GM19025 (cell line): ENCODE data around the gene PTCH1.

Source experiments
- ATAC-seq: cut with Tn5 transposase; IDR thresholded peaks from one replicate; pipeline ENCODE4 v1.9.1; 2021; ENCODE audit warnings: mild to moderate bottlenecking, low read depth, moderate library complexity; ENCODE audit not compliant: unreplicated experiment

PTCH1 gene

GRCh38 chr9:95446259-95446658 lies 70.5 kb downstream of the PTCH1 start:
- ATAC-seq = no peak

GRCh38 chr9:95444160-95444559 lies 72.6 kb downstream of the PTCH1 start:
- no peak for ATAC-seq

- no peak for ATAC-seq
Observed at GRCh38 chr9:95443301-95443700, 73.5 kb downstream of the PTCH1 start.

GRCh38 chr9:95441081-95441480 lies 75.7 kb downstream of the PTCH1 start:
- no peak for ATAC-seq

- no peak for ATAC-seq
Observed at GRCh38 chr9:95440447-95440846, 76.3 kb downstream of the PTCH1 start.

GRCh38 chr9:95438561-95439357 lies 78.0 kb downstream of the PTCH1 start:
- ATAC-seq = no peak

GRCh38 chr9:95437559-95437958 lies 79.2 kb downstream of the PTCH1 start:
- no peak for ATAC-seq

- no peak for ATAC-seq
Observed at GRCh38 chr9:95436416-95436815, 80.4 kb downstream of the PTCH1 start.

GRCh38 chr9:95435074-95435728 lies 81.6 kb downstream of the PTCH1 start:
- no peak for ATAC-seq

GRCh38 chr9:95434116-95435073 lies 82.4 kb downstream of the PTCH1 start:
- ATAC-seq = no peak

- ATAC-seq = no peak
Observed at GRCh38 chr9:95433096-95433819, 83.5 kb downstream of the PTCH1 start.

GRCh38 chr9:95431286-95431685 lies 85.5 kb downstream of the PTCH1 start:
- ATAC-seq = no peak

- no peak for ATAC-seq
Observed at GRCh38 chr9:95429948-95430620, 86.7 kb downstream of the PTCH1 start.

GRCh38 chr9:95429096-95429495 lies 87.7 kb downstream of the PTCH1 start:
- no peak for ATAC-seq

GRCh38 chr9:95425910-95426551 lies 90.7 kb downstream of the PTCH1 start:
- ATAC-seq = no peak

- ATAC-seq = no peak
Observed at GRCh38 chr9:95422650-95423049, 94.1 kb downstream of the PTCH1 start.

- no peak for ATAC-seq
Observed at GRCh38 chr9:95420518-95420917, 96.3 kb downstream of the PTCH1 start.

GRCh38 chr9:95419444-95419843 lies 97.3 kb downstream of the PTCH1 start:
- ATAC-seq = no peak

GRCh38 chr9:95415158-95415557 lies 101.6 kb downstream of the PTCH1 start:
- ATAC-seq = no peak
